SH-SY5Y (cell line): ENCODE data around the gene DENND2A.

Source experiments
- GATA2 ChIP-seq: IDR thresholded peaks from 2 replicates; pipeline ENCODE4 v1.6.1; 2011; ENCODE audit warnings: mild to moderate bottlenecking, low read depth, low read length
- GATA3 ChIP-seq: IDR thresholded peaks from 2 replicates; pipeline ENCODE4 v1.6.1; 2011; ENCODE audit warnings: low read depth, mild to moderate bottlenecking, low read length, moderate library complexity

DNA sequence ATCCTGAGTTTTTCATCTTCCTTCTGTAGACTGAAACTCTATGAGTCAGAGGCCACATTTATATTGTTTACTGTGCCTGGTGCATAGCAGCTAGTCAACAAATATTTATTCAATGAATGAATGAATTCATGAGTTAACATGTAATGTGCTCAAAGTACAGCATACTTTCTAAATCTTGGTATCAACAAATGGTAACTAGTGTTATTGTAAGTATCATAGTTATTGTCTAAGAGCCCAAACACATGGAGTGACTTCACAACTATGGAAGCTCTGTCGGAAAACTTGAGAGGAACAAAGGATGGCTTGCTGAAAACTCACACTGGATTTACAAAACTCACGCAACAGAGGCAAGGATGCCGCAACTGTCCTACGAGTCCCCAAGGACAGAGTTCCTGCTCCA lies 35.9 kb downstream of the DENND2A start:
- no peak for TF ChIP-seq GATA3
- no peak for TF ChIP-seq GATA2
